Occipital lobe (tissue), 2 donors: ENCODE data around the gene LILRA2. TPM values are rescaled to one million over a fixed set of nuclear protein-coding genes. Genes with fewer than 3 reads are reported as not detected.
"Not testable (repeated sequence)": the region's sequence is repeated elsewhere in the genome, so short reads cannot be mapped to it uniquely, and the experiment has no call there.

Experiments
- DNase-seq: peaks from one replicate; lab custom pipeline; 2025; lab: John Stamatoyannopoulos, UW
- total RNA-seq: library from RNA; depleted of rRNA; stranded (reverse); fragments of >200 nt; gene quantifications from one replicate; pipeline ENCODE4 v1.2.3, GENCODE V29; 2014

The LILRA2 gene
- total RNA-seq, 1 donor from 2014 or later = 0.94 TPM

GRCh38 chr19:54571715-54572615, 1.6 kb upstream of the LILRA2 start:
- not testable (repeated sequence) for DNase-seq

- peak; percentile 6 for DNase-seq
These were observed 786 bp upstream of the LILRA2 start for GRCh38 chr19:54572696-54573311.

- no peak for DNase-seq
These were observed 461 bp downstream of the LILRA2 start for GRCh38 chr19:54574051-54574450.

GRCh38 chr19:54574527-54575056, 1.0 kb downstream of the LILRA2 start:
- no peak for DNase-seq

- not testable (repeated sequence) for DNase-seq
These were observed 1.6 kb downstream of the LILRA2 start for GRCh38 chr19:54575205-54575604.

GRCh38 chr19:54576411-54576976, 2.9 kb downstream of the LILRA2 start:
- DNase-seq = no peak

GRCh38 chr19:54577334-54577733, 3.7 kb downstream of the LILRA2 start:
- DNase-seq = no peak

GRCh38 chr19:54578268-54578667, 4.7 kb downstream of the LILRA2 start:
- not testable (repeated sequence) for DNase-seq

- no peak for DNase-seq
These were observed 12.8 kb downstream of the LILRA2 start for GRCh38 chr19:54586397-54586796.

- DNase-seq = no peak
These were observed 13.4 kb downstream of the LILRA2 start for GRCh38 chr19:54587026-54587425.

GRCh38 chr19:54593445-54593844, 19.9 kb downstream of the LILRA2 start, which contains the start of gene LILRA1:
Gene LILRA1 (plus strand): TSS chr19:54593632. CDS start chr19:54594245, 613 bp downstream.
- DNase-seq = not testable (repeated sequence)

GRCh38 chr19:54593931-54594626, 20.5 kb downstream of the LILRA2 start:
- DNase-seq = not testable (repeated sequence)

- no peak for DNase-seq
These were observed 21.1 kb downstream of the LILRA2 start for GRCh38 chr19:54594737-54595136.

GRCh38 chr19:54595680-54596436, 22.3 kb downstream of the LILRA2 start:
- not testable (repeated sequence) for DNase-seq

GRCh38 chr19:54600212-54600611, 26.6 kb downstream of the LILRA2 start:
- DNase-seq = no peak

GRCh38 chr19:54606230-54606629, 32.6 kb downstream of the LILRA2 start:
- DNase-seq = no peak

GRCh38 chr19:54606891-54607784, 33.5 kb downstream of the LILRA2 start:
- DNase-seq = no peak

GRCh38 chr19:54607785-54608150, 34.2 kb downstream of the LILRA2 start:
- DNase-seq = no peak

- DNase-seq = no peak
These were observed 34.6 kb downstream of the LILRA2 start for GRCh38 chr19:54608205-54608604.

GRCh38 chr19:54608792-54609191, 35.2 kb downstream of the LILRA2 start:
- no peak for DNase-seq
